H9 (cell line): Measurements from ENCODE around the gene TAF3. TPM values are rescaled to one million over a fixed set of nuclear protein-coding genes. Genes with fewer than 3 reads are reported as not detected.

Experiments used
- DNase-seq: peaks from one replicate; pipeline ENCODE4 v3.0.0-alpha.2; 2017
- H2AFZ ChIP-seq: one replicate; pipeline ENCODE4 v1.6.1; 2013; ENCODE audit warnings: mild to moderate bottlenecking, low read length, control low read depth, moderate library complexity
- H2AK5ac ChIP-seq: 2 replicates; pipeline ENCODE4 v1.6.1; 2013; ENCODE audit warnings: low read length, control low read depth, mixed read lengths; ENCODE audit not compliant: insufficient read length
- H2BK120ac ChIP-seq: one replicate; pipeline ENCODE4 v1.6.1; 2013; ENCODE audit warnings: low read depth, mild to moderate bottlenecking, low read length, control low read depth, inconsistent platforms; ENCODE audit not compliant: poor library complexity, severe bottlenecking
- H2BK12ac ChIP-seq: 2 replicates; pipeline ENCODE4 v1.6.1; 2013; ENCODE audit warnings: low read length, control low read depth, mixed read lengths, low read depth; ENCODE audit not compliant: insufficient read length
- H2BK15ac ChIP-seq: 2 replicates; pipeline ENCODE4 v1.6.1; 2013; ENCODE audit warnings: low read depth, low read length, control low read depth
- H2BK20ac ChIP-seq: one replicate; pipeline ENCODE4 v1.6.1; 2013; ENCODE audit warnings: low read depth, mild to moderate bottlenecking, low read length, control low read depth, inconsistent platforms; ENCODE audit not compliant: poor library complexity, severe bottlenecking
- H2BK5ac ChIP-seq: 2 replicates; pipeline ENCODE4 v1.6.1; 2013; ENCODE audit warnings: low read length, control low read depth, mixed read lengths; ENCODE audit not compliant: insufficient read length
- H3K14ac ChIP-seq: 2 replicates; pipeline ENCODE4 v1.6.1; 2013; ENCODE audit warnings: low read length, control low read depth; ENCODE audit not compliant: insufficient read depth
- H3K18ac ChIP-seq: 2 replicates; pipeline ENCODE4 v1.6.1; 2013; ENCODE audit warnings: low read depth, mild to moderate bottlenecking, mixed read lengths, low read length, control low read depth; ENCODE audit not compliant: insufficient read length
- H3K23ac ChIP-seq: 2 replicates; pipeline ENCODE4 v1.6.1; 2013; ENCODE audit warnings: low read length, control low read depth, mixed read lengths, low read depth; ENCODE audit not compliant: insufficient read length
- H3K23me2 ChIP-seq: 2 replicates; pipeline ENCODE4 v1.6.1; 2013; ENCODE audit warnings: low read depth, mild to moderate bottlenecking, mixed read lengths, low read length, control low read depth; ENCODE audit not compliant: insufficient read length, poor library complexity, severe bottlenecking
- H3K27ac ChIP-seq: 2 replicates; pipeline ENCODE4 v1.5.1; 2013; ENCODE audit warnings: low read length, control low read depth, mixed read lengths, low read depth; ENCODE audit not compliant: insufficient read length
- H3K27me3 ChIP-seq: 2 replicates; pipeline ENCODE4 v1.6.1; 2013; ENCODE audit warnings: low read length, control low read depth, inconsistent platforms; ENCODE audit not compliant: insufficient read depth
- H3K4ac ChIP-seq: 2 replicates; pipeline ENCODE4 v1.6.1; 2013; ENCODE audit warnings: low read depth, mild to moderate bottlenecking, control low read depth, inconsistent platforms, low read length, moderate library complexity
- H3K4me1 ChIP-seq: 2 replicates; pipeline ENCODE4 v1.6.1; 2013; ENCODE audit warnings: low read length, control low read depth, inconsistent platforms; ENCODE audit not compliant: insufficient read depth
- H3K4me2 ChIP-seq: 2 replicates; pipeline ENCODE4 v1.6.1; 2013; ENCODE audit warnings: low read length, control low read depth, mixed read lengths; ENCODE audit not compliant: insufficient read length, insufficient read depth
- H3K56ac ChIP-seq: 2 replicates; pipeline ENCODE4 v1.6.1; 2013; ENCODE audit warnings: low read depth, mild to moderate bottlenecking, mixed read lengths, low read length, control low read depth; ENCODE audit not compliant: insufficient read length
- H3K79me1 ChIP-seq: 2 replicates; pipeline ENCODE4 v1.6.1; 2013; ENCODE audit warnings: low read depth, mild to moderate bottlenecking, moderate library complexity, low read length, control low read depth, inconsistent platforms; ENCODE audit not compliant: insufficient read depth, poor library complexity, severe bottlenecking
- H3K79me2 ChIP-seq: 2 replicates; pipeline ENCODE4 v1.6.1; 2013; ENCODE audit warnings: low read length, control low read depth, inconsistent platforms; ENCODE audit not compliant: insufficient read depth
- H3K9ac ChIP-seq: 2 replicates; pipeline ENCODE4 v1.6.1; 2013; ENCODE audit warnings: low read length, control low read depth, mixed read lengths; ENCODE audit not compliant: insufficient read length; ENCODE audit errors: extremely low read depth
- H3K9me3 ChIP-seq: one replicate; pipeline ENCODE4 v1.6.1; 2013; ENCODE audit warnings: low read depth, low read length, inconsistent platforms; ENCODE audit not compliant: control insufficient read depth
- H3T11ph ChIP-seq: one replicate; pipeline ENCODE4 v1.6.1; 2013; ENCODE audit warnings: mild to moderate bottlenecking, low read length, control low read depth, inconsistent platforms
- H4K20me1 ChIP-seq: one replicate; pipeline ENCODE4 v1.6.1; 2013; ENCODE audit not compliant: control insufficient read depth, insufficient read length, insufficient read depth
- H4K5ac ChIP-seq: 2 replicates; pipeline ENCODE4 v1.6.1; 2013; ENCODE audit warnings: low read depth, mild to moderate bottlenecking, mixed read lengths, low read length, control low read depth; ENCODE audit not compliant: insufficient read length
- H4K8ac ChIP-seq: replicated peaks from 2 replicates; pipeline ENCODE4 v1.6.1; 2013; ENCODE audit warnings: low read length, control low read depth, mixed read lengths, low read depth; ENCODE audit not compliant: insufficient read length
- H4K91ac ChIP-seq: 2 replicates; pipeline ENCODE4 v1.6.1; 2013; ENCODE audit warnings: low read depth, mild to moderate bottlenecking, moderate library complexity, mixed read lengths, low read length, control low read depth; ENCODE audit not compliant: insufficient read length
- H3K27ac Mint-ChIP-seq, 3 experiments: 2 replicates in 2 of 3; 3 replicates in 1 of 3; pipeline ENCODE4 v1.8.0; 2020 to 2021; ENCODE audit warnings: mixed read lengths in 3 of 3, mild to moderate bottlenecking in 1 of 3, moderate library complexity in 1 of 3
- H3K27me3 Mint-ChIP-seq: 2 replicates; pipeline ENCODE4 v1.8.0; 2021; ENCODE audit warnings: low read depth, mild to moderate bottlenecking, moderate library complexity, mixed read lengths
- H3K36me3 Mint-ChIP-seq, 3 experiments: 2 replicates in 2 of 3; 3 replicates in 1 of 3; pipeline ENCODE4 v1.8.0; 2020 to 2021; ENCODE audit warnings: low read depth in 3 of 3, mixed read lengths in 3 of 3; ENCODE audit not compliant: insufficient read depth in 1 of 3
- H3K4me1 Mint-ChIP-seq, 2 experiments: 2 replicates each; pipeline ENCODE4 v1.8.0; 2020; ENCODE audit warnings: mixed read lengths in 2 of 2
- H3K4me3 Mint-ChIP-seq, 2 experiments: 2 replicates in 1 of 2; 3 replicates in 1 of 2; pipeline ENCODE4 v1.8.0; 2020 to 2021; ENCODE audit warnings: mild to moderate bottlenecking in 2 of 2, mixed read lengths in 2 of 2, moderate library complexity in 1 of 2
- H3K9me3 Mint-ChIP-seq, 2 experiments: 2 replicates in 1 of 2; 3 replicates in 1 of 2; pipeline ENCODE4 v1.8.0; 2020; ENCODE audit warnings: mild to moderate bottlenecking in 2 of 2, mixed read lengths in 2 of 2, moderate library complexity in 1 of 2
- CTCF ChIP-seq: fragments of 200-600 bp; sonication (generic); conservative IDR thresholded peaks from 3 replicates; pipeline ENCODE4 v1.8.0; 2021; ENCODE audit warnings: antibody characterized with exemption, mild to moderate bottlenecking
- WGBS: extraction: QIAGEN DNeasy Blood & Tissue Kit; methylation state at CpG from one replicate; pipeline ENCODE4 v1.1.7; 2013; ENCODE audit warnings: missing lambda C conversion rate, low lambda C conversion rate, mixed read lengths; ENCODE audit not compliant: insufficient read length; ENCODE audit errors: extremely low coverage; 5-methylcytosine and 5-hydroxymethylcytosine counted together
- total RNA-seq: library from RNA; stranded (reverse); gene quantifications from 2 replicates; pipeline ENCODE4 v1.2.1, GENCODE V29; 2021

Gene TAF3
- total RNA-seq, 1 experiment from 2014 or later, result 10.2 TPM

DNA sequence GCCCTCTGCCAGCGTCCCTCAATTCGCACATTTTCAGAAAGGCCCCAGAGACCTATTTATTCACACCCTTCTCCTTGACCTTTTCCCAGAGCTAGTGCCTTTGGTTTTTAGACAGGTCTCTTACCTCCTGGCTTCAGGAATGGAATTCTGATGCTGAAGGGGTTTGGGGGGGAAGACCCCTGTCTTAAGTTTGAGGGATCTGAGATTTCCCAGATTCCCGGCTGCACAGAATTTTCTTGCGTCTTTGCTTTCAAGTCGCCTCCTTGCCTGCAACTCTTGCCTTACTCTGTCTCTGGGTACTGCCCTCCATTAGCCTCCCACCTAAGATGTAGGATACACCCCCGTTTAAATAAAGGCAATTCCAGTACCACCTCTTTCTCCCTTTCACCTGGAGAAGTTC lies 238.1 kb downstream of the TAF3 start:
- Histone ChIP-seq H3K23me2 (peaks cover 42% of the 10 kb centered on the region), H2BK20ac (no peak overlapping the region), H3K27me3 (peaks cover 86% of the 10 kb centered on the region), H3K9ac (no peak overlapping the region), H4K8ac (no peak overlapping the region), H3K9me3 (no peaks in the 10 kb centered on the region), H3K4ac (no peak overlapping the region), H3K4me1 (peaks cover 11% of the 10 kb centered on the region; the same call in 1 of the 2 replicates), H3K23ac (no peak overlapping the region), H2BK5ac (no peak overlapping the region), H3K4me2 (peak overlapping the region; percentile 34), H3K79me1 (no peaks in the 10 kb centered on the region), H4K20me1 (no peaks in the 10 kb centered on the region), H2BK12ac (no peak overlapping the region), H2BK15ac (no peak overlapping the region), H2BK120ac (no peak overlapping the region), H3T11ph (no peak overlapping the region), H2AFZ (no peak overlapping the region), H2AK5ac (no peak overlapping the region), H3K27ac (no peak overlapping the region), H4K5ac (no peak overlapping the region), H3K79me2 (no peaks in the 10 kb centered on the region), H3K18ac (no peak overlapping the region), H3K14ac (no peak overlapping the region), H3K56ac (no peak overlapping the region), H4K91ac (no peak overlapping the region)
- peak overlapping the region; percentile 18 to 80; a peak in 4 of 5 replicates for H3K4me3 Mint-ChIP-seq
- peaks cover 64 to 77% of the 10 kb centered on the region in 2 experiments for H3K4me1 Mint-ChIP-seq
- no peak for DNase-seq
- no CpG with 5 or more reads among the region's 6 CpGs for WGBS
- H3K9me3 Mint-ChIP-seq, result no peaks in the 10 kb centered on the region; a peak in 1 of 5 replicates
- peaks cover 96% of the 10 kb centered on the region for H3K27me3 Mint-ChIP-seq
- no peak overlapping the region for H3K27ac Mint-ChIP-seq
- no peak for TF ChIP-seq CTCF
- no peaks in the 10 kb centered on the region; a peak in 1 of 7 replicates for H3K36me3 Mint-ChIP-seq
